SK-N-SH treated with all-trans-retinoic acid at 6 μM for 48 hours (cell line): Measurements from ENCODE around the gene TPST2.

Source experiments
- CREB5 ChIP-seq: fragments of 250-450 bp; sonication (Bioruptor Pico); IDR thresholded peaks from 2 replicates; pipeline ENCODE4 v1.5.1; 2020; ENCODE audit warnings: low read depth, mild to moderate bottlenecking, moderate library complexity
- CSRNP3 ChIP-seq: fragments of 250-450 bp; sonication (Bioruptor Pico); IDR thresholded peaks from 2 replicates; pipeline ENCODE4 v1.5.1; 2021; ENCODE audit warnings: mild to moderate bottlenecking, moderate library complexity
- ESRRG ChIP-seq: fragments of 250-450 bp; sonication (Bioruptor Pico); IDR thresholded peaks from 2 replicates; pipeline ENCODE4 v1.6.1; 2021; ENCODE audit warnings: mild to moderate bottlenecking
- ISL1 ChIP-seq: fragments of 250-450 bp; sonication (Bioruptor Pico); IDR thresholded peaks from 2 replicates; pipeline ENCODE4 v2.1.2; 2022; ENCODE audit warnings: mild to moderate bottlenecking, moderate library complexity
- PATZ1 ChIP-seq: fragments of 250-450 bp; sonication (Bioruptor Pico); IDR thresholded peaks from 2 replicates; pipeline ENCODE4 v1.8.0; 2020; ENCODE audit warnings: mild to moderate bottlenecking, moderate library complexity, borderline replicate concordance
- SNAI2 ChIP-seq: fragments of 250-450 bp; sonication (Bioruptor Pico); IDR thresholded peaks from 2 replicates; pipeline ENCODE4 v1.5.0; 2020; ENCODE audit warnings: mild to moderate bottlenecking, moderate library complexity
- TOX ChIP-seq: fragments of 250-450 bp; sonication (Bioruptor Pico); IDR thresholded peaks from 2 replicates; pipeline ENCODE4 v1.8.0; 2021; ENCODE audit warnings: mild to moderate bottlenecking, moderate library complexity, borderline replicate concordance
- ZFP3 ChIP-seq: fragments of 250-450 bp; sonication (Bioruptor Pico); IDR thresholded peaks from 2 replicates; pipeline ENCODE4 v1.5.0; 2020; ENCODE audit warnings: mild to moderate bottlenecking, moderate library complexity
- ZNF70 ChIP-seq: fragments of 450-650 bp; formaldehyde crosslinking; IDR thresholded peaks from 2 replicates; pipeline ENCODE4 v1.5.0; 2020; ENCODE audit warnings: mild to moderate bottlenecking, moderate library complexity
- ZNF8 ChIP-seq: fragments of 450-650 bp; formaldehyde crosslinking; IDR thresholded peaks from 2 replicates; pipeline ENCODE4 v1.5.0; 2020; ENCODE audit warnings: mild to moderate bottlenecking, moderate library complexity

- TF ChIP-seq ZNF70 (CRISPR knock-in tag) (no peak), PATZ1 (CRISPR knock-in tag) (no peak), ISL1 (CRISPR knock-in tag) (no peak), ZFP3 (CRISPR knock-in tag) (no peak), ZNF8 (CRISPR knock-in tag) (no peak), ESRRG (CRISPR knock-in tag) (no peak), TOX (no peak), SNAI2 (CRISPR knock-in tag) (no peak), CREB5 (CRISPR knock-in tag) (no peak), CSRNP3 (CRISPR knock-in tag) (no peak)
Measured at GRCh38 chr22:26494506-26494905, 95.4 kb downstream of the TPST2 start.
